GM12892 (cell line): ENCODE data around the gene PALLD.

Experiments
- DNase-seq: peaks from one replicate; pipeline ENCODE4 v3.0.0; 2011; ENCODE audit not compliant: insufficient read length
- FAIRE-seq: peaks from 2 replicates; lab custom pipeline; 2011; peaks lifted over from hg19 to GRCh38; lab: Jason Lieb, UNC
- POLR2A ChIP-seq: IDR thresholded peaks from 2 replicates; pipeline ENCODE4 v1.6.1; 2011; ENCODE audit warnings: low read depth, low read length, control low read depth
- POLR2AphosphoS5 ChIP-seq: IDR thresholded peaks from 2 replicates; pipeline ENCODE4 v1.6.1; 2011; ENCODE audit warnings: low read depth, low read length, control low read depth
- TAF1 ChIP-seq: IDR thresholded peaks from 2 replicates; pipeline ENCODE4 v1.6.1; 2011; ENCODE audit warnings: low read depth, mild to moderate bottlenecking, control low read depth, low read length, borderline replicate concordance

PALLD gene

GRCh38 chr4:168766604-168767316, 269.9 kb downstream of the PALLD start:
- TF ChIP-seq POLR2AphosphoS5: no peak
- TF ChIP-seq TAF1: no peak
- no peak for TF ChIP-seq POLR2A
- DNase-seq (no peak), FAIRE-seq (no peak)

DNA sequence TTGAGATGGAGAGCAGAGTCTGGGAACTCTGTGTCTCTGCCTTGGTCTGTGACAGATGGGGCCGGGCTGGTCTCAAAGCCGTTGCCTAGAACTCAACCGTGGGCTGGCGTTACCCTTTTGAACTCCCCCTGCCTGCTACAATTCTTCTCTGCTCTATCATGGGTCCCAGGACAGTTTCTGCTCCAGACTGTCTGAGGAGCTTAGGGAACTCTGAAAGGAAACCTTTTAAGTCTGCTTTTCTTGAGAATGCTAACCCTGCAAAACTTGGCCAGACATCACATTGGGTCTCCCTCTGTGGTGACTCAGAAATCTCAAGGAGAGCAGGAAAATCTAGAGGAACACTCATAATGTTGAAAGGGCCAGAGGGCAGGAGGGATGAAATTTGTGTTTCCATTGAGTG, 272.6 kb downstream of the PALLD start:
- DNase-seq (no peak), FAIRE-seq (no peak)
- no peak for TF ChIP-seq POLR2A
- no peak for TF ChIP-seq TAF1
- no peak for TF ChIP-seq POLR2AphosphoS5

DNA sequence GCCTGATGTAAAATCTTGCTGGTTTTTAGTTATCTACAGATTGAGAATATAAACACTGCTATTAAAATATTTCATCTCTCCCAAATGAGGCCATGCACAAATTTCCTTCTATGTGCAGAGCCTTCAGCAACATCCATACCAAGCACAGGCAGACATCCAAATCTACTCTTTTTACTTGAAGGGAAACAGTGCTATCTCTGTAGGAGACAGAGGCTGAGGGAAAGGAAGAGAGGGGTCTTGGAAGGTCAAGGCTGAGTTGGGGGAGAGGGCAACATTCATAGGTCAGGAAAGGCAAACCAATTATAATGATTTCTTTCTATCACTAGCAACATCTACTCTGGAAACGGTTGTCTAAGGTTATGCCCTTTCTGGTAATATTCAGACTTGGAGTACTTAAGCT, 273.0 kb downstream of the PALLD start:
- TF ChIP-seq TAF1: no peak
- no peak for TF ChIP-seq POLR2A
- no peak for TF ChIP-seq POLR2AphosphoS5
- DNase-seq: no peak
- FAIRE-seq: no peak

DNA sequence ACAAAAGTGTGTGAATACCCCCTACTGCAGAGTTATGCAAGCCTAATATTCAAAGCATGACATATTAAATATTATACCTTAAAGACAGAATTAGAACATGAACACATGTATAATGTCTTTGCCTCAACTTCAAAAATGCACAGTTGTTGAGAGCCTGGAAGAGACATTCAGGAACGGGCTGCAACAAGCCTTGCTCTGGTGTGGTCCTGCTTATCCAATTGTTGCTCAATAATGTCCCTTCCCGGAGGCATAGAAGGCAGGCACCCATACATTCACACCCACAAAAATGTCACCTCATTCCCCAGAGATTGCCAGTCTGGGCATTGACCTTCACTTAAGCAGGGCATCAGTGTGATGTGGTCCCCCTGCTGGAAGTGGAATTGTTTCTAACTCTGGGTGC, 274.4 kb downstream of the PALLD start:
- DNase-seq (no peak), FAIRE-seq (no peak)
- no peak for TF ChIP-seq TAF1
- TF ChIP-seq POLR2AphosphoS5: no peak
- TF ChIP-seq POLR2A: no peak

DNA sequence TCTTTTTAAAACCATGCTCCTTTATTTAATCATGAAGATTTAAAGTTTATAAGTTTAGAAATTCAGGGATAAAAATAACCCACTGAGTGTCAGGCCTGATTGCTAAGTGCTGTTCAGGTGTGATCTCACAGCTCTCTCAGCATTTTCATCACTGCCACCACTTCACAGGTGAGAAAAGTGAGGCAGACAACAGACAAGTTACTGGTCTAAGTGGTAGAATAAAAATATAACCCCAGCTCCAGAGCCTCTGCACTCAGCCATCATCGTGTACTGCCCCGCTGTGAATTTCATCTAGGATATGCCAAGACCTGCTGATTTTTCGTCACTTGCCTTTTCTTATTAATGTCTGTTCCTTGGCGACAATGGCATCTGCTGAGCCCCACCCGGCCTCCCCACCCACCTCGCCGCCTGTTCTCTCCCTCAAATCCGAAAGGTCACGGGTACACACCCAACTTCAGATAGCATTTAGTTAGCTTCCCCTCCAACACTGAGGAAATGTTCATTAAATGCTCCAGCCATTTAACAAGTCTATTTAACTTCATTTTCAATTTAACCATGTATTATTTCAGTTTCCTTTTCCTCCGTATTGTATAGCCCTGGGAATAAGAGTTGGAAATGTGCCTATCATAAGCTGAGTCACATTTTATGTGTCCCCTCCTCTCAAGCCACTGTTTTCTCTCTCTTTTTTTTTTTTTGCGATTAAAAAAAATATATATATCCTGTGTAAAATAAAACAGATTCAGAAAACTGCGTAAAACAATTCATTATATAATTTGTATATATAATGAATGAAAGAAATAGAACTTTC, 276.7 kb downstream of the PALLD start:
- FAIRE-seq (no peak), DNase-seq (no peak)

GRCh38 chr4:168776382-168776781, 279.5 kb downstream of the PALLD start:
- DNase-seq: no peak
- FAIRE-seq: no peak
- TF ChIP-seq POLR2AphosphoS5: no peak
- TF ChIP-seq TAF1: no peak
- no peak for TF ChIP-seq POLR2A

More for the DNA sequence above, 276.7 kb downstream of the PALLD start:
- no peak for TF ChIP-seq POLR2AphosphoS5
- no peak for TF ChIP-seq TAF1
- TF ChIP-seq POLR2A: no peak

DNA sequence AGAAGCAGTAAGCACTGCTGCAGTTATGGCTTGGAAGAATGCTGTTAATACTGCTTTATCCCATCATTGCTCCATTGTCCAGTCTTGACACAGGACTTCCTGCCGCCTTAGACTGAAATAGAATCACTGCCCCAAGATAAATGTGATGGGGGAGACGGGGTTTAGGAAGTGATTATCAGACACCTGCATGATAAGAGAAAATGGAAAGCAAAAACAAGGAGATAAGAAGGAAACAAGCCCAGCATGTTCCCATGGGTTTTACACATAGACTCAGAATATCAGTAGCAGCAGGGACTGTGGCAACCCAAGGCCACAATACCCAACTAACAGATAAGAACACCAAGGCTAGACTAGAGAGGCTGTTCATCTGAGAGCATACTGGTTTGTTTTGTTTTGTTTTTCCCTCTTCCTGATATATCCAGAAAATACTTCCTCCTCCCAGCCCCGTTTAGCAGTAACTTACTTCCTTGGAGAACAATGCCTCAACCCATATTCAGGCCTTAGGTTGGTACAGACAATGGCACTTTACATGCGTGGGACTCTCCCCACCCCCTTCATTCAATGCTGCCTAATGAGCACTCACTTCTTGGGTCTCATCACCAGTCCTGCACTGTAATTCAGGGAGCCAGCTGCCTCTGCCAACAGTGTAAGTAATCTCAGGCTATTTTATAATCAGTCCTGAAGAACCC, 280.6 kb downstream of the PALLD start:
- FAIRE-seq (no peak), DNase-seq (no peak)
- TF ChIP-seq POLR2AphosphoS5: no peak
- no peak for TF ChIP-seq POLR2A
- TF ChIP-seq TAF1: no peak

GRCh38 chr4:168781341-168781740, 284.5 kb downstream of the PALLD start:
- TF ChIP-seq TAF1: no peak
- no peak for FAIRE-seq
- no peak for DNase-seq

GRCh38 chr4:168781926-168782325, 285.1 kb downstream of the PALLD start:
- no peak for DNase-seq
- FAIRE-seq: no peak
- TF ChIP-seq POLR2A (no peak), POLR2AphosphoS5 (no peak), TAF1 (no peak)

DNA sequence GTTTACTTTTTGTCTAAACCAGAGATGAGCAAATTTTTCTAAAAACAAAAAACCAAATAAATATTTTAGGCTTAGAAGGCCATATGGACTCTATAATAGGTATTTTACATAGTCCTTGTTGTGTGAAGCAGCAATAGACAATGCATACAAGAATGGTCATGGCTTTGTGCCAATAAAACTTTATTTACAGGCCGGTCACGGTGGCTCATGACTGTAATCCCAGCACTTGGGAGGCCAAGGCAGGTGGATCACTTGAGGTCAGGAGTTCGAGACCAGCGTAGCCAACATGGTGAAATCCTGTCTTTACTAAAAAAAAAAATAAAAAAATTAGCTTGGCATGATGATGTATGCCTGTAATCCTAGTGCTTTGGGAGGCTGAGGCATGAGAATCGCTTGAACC, 285.6 kb downstream of the PALLD start:
- TF ChIP-seq POLR2AphosphoS5 (no peak), TAF1 (no peak), POLR2A (no peak)
- FAIRE-seq: no peak
- DNase-seq: no peak

DNA sequence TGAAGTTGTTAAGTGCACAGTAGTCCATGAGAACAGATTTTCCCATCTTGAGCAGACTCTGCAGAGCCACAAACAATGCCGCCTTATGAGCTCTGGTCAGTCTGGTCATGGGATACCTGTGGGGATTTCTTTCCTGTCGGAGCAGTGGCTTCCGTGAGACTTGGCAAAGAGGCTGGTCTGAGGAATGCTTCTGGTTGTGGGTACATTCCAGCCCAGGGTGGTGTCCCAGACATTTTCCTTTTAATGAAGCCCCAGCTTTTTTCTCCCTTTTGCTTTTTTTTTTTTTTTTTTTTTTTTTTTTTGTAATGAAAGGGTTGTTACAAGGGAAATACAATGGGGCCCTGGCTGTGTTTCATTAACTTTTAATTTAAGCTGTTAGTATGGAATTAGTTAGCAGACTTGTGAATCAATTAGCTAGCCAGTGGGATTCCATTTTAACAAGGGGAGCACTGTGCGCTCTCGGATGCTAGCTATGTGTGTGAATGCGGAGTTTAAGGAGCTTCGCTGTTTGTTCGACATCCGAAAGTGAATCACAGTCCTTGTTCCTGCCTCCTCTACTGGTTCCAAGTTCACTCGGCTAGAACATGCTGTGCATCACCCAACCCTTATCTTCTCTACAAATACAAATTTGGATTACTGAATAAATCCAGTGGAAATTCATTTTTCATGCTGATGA, 288.1 kb downstream of the PALLD start:
- FAIRE-seq (no peak), DNase-seq (no peak)
- TF ChIP-seq POLR2A (no peak), TAF1 (no peak), POLR2AphosphoS5 (no peak)

DNA sequence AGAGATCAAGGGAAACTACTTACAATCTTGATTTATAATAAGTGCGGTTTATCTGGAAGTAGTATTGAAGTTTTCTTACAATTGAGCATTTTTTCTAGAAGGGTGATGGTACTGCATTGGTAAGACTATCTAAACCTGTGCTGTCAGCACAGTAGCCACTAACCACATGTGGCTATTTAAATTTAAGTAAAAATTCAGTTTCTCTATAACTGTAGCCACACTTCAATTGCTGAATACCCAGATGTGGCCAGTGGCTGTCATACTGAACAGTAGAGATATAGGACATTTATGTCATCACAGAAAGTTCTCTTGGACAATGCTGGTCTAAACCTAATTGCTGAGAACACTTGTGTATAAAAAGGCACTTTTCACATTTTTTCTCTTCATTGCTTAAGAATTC, 290.5 kb downstream of the PALLD start:
- no peak for TF ChIP-seq POLR2AphosphoS5
- no peak for TF ChIP-seq POLR2A
- no peak for TF ChIP-seq TAF1
- FAIRE-seq: no peak
- no peak for DNase-seq
